Measurements from ENCODE around the gene ANKRD29. TPM values are rescaled to one million over a fixed set of nuclear protein-coding genes. Genes with fewer than 3 reads are reported as not detected.

Gene ANKRD29
- total RNA-seq, 1 donor from 2014 or later = 21.5 TPM

DNA sequence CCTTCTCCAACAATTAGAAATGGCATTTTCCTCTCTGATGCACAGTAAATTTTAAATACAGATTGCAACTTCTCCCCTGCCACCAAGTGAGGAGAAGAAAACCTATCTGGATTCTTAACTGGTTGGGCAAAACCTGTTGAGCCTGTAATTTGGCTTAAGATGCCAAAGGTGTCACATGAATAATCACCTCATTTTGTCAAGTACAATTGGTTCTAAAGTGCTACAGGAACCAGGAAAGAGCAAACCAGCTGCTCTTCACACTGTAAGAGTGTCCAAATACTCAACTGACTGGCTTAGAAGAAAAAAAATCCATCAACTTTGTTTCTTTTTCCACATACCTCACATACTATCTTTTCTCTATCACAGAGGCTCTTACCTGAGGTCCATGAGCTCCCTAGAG lies 111.8 kb downstream of the ANKRD29 start:
- intact Hi-C loops (cut with DNase I) = no loop called here
- DNase-seq (ENCODE audit: low spot score) (no peak), ATAC-seq (no peak)

Other genes with a start within 250 kb of the ANKRD29 start
- gene RIOK3, start 209.6 kb downstream of the ANKRD29 start, total RNA-seq = 74.8 TPM
- gene RMC1, start 159.4 kb downstream of the ANKRD29 start, total RNA-seq = 26.2 TPM
- gene NPC1, start 76.4 kb downstream of the ANKRD29 start, total RNA-seq = 77.3 TPM
- 47.3 TPM for gene LAMA3, start 26.5 kb upstream of the ANKRD29 start, total RNA-seq